ENCODE results near the gene PIK3R4.
A peak's percentile ranks its signal among the peaks of the same experiment; 100 is the strongest.

PIK3R4 gene

DNA sequence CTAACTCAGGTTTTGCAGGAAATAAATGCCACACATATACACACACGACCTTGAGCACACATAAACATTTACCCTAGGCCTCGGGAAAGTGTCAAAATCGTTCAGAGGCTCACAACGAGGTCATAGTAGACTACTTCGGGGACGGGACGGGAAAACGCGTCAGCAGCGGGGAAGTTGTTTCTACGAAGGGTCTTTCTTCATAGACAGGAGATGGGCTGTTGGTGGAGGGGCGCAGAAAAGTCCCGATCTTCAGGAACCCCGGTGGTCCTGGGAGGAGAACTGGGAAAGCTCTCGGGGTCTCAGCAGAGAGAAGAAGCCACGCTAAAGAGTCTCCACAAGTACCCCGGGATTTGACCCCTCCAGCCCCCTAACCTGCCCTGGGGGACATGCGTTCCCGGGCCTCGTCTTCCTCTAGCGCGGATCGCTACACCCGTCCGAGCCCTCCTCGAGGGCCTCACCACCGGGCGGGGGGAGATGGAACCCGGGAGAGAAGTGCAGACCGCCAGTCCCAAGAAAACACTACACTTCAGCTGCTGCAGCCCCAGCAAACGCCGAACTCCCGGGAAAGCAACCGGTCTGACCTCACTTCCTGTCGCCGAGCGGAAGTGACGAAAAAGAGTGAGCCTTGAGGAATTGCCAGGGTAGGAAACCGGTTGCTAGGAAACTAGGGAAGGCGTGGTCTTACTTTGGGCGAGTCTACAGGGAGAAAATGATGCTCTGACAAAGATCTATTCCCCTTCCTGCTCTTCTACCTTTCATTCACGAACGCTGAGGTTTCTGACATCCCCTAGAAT, at the start of gene PIK3R4:
Gene PIK3R4 (minus strand): TSS at position 584 of the 794 bp plus-strand sequence. CDS start 1,611 bp downstream, outside the sequence.
- DNase-seq (ENCODE audit: low read depth, low spot score) = peak; percentile 99

DNA sequence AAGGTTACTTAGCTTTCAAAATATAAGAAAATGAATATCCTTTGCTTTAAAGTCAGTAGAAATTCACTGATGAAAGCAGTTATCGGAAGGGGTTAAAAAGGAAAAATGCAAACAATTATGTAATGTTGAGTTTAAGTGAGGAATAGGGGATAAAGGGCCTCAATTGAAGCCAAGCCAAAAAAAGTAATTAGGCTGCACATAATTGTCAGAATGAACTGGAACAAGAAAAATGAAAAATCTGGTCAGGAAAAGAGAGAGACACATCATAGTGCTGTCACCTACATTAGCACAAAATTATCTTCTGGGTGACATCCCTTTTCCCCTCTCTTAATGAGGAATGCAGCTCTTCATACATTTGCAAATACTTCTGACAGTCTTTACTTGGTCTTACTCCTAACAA, 48.8 kb upstream of the PIK3R4 start:
- DNase-seq (ENCODE audit: low read depth, low spot score) = no peak

- DNase-seq (ENCODE audit: low read depth, low spot score) = no peak
Observed at GRCh38 chr3:130792246-130792645, 45.6 kb upstream of the PIK3R4 start.

GRCh38 chr3:130789782-130790322, 43.2 kb upstream of the PIK3R4 start:
- peak; percentile 5 for DNase-seq (ENCODE audit: low read depth, low spot score)

DNA sequence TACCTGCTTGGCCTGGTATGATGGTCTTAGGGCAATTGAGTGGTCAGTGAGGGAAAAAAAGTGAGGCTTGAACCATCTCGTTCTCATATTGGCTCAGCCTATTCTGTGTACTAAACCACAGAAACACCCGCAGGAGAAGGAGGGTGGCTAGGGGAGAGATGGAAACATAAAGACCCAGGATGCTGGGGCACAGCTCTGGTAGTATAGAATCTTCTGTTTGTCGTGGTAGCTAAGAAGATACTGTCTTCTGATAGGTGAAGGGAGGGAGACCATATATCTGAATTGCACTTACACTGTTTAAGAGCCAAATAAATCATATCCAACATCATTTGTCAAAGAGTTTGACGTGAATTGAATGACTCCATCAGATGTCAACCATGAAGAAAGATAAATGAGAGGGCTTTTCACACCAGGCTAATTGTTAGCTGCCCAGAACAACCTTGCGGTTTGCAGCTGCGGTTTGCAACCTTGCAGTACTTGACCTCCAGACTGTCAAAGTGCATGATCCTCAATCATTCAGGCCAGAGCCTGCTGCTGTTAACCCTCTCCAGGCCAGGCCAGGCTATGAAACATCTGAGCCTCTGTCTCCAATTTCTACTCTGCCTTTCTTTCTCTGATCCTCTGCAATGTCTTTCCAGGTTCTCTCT, 40.9 kb upstream of the PIK3R4 start:
- no peak for DNase-seq (ENCODE audit: low read depth, low spot score)

DNA sequence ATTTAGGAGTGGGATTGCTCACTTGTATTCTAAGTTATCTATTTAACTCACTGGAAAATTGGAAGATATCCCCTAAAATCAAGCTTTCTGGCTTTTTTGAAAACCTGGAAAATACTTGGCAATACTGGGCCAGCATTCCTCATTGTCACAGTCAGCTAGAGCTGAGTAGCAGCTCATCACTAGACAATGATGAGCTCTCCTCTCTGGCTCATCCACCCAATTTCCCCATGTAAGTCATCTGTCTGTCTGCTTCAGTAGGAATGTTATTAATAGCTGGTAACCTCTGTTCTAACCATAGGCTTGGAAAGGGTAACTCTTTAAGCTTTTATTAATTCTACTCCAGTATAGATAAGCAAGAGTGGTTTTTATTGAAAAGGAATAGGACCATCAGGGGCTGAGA, 39.7 kb upstream of the PIK3R4 start:
- DNase-seq (ENCODE audit: low read depth, low spot score) = no peak

- DNase-seq (ENCODE audit: low read depth, low spot score) = no peak
Observed at GRCh38 chr3:130783629-130784028, 37.0 kb upstream of the PIK3R4 start.

- no peak for DNase-seq (ENCODE audit: low read depth, low spot score)
Observed at GRCh38 chr3:130779486-130779885, 32.9 kb upstream of the PIK3R4 start.

DNA sequence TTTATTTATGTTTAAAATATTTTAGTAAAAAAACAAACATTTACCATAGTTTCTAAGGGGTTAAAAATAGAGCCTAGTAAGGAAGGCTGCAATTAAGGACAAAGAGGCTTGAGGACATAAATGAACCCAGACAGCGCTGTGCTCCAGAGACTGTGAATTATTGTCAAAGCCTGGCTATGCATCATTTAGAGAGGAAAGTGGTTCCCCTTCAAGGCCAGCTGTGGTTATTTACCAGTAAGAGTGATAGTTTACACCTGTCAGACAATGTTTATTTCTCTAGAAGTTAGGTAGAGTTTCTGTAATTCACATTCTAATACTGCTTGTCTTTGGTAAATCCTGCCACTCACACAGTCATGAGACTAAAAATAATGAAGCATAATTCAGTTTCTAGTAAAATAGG, 32.4 kb upstream of the PIK3R4 start:
- DNase-seq (ENCODE audit: low read depth, low spot score) = no peak

GRCh38 chr3:130773366-130773765, 26.7 kb upstream of the PIK3R4 start:
- no peak for DNase-seq (ENCODE audit: low read depth, low spot score)

- no peak for DNase-seq (ENCODE audit: low read depth, low spot score)
Observed at GRCh38 chr3:130772129-130772528, 25.5 kb upstream of the PIK3R4 start.

DNA sequence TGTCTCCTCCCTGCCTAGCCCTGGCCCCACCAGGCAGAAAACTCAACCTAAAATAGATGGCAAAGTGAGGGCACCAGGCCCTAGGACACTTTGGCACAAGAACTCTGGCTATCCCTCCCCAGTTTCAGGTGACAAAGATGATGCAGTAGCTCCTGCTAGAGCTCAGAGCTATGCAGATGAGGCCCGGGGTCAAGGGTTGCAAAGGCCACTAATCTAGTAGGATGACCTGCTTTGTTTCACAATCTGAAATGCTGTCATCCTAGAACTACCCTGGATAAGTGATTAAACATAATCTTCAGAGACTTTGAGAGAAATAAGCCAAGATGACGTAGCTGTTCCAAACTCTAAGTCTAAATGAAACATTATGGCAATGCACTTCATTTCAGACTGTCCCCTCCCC, 24.0 kb upstream of the PIK3R4 start:
- no peak for DNase-seq (ENCODE audit: low read depth, low spot score)

DNA sequence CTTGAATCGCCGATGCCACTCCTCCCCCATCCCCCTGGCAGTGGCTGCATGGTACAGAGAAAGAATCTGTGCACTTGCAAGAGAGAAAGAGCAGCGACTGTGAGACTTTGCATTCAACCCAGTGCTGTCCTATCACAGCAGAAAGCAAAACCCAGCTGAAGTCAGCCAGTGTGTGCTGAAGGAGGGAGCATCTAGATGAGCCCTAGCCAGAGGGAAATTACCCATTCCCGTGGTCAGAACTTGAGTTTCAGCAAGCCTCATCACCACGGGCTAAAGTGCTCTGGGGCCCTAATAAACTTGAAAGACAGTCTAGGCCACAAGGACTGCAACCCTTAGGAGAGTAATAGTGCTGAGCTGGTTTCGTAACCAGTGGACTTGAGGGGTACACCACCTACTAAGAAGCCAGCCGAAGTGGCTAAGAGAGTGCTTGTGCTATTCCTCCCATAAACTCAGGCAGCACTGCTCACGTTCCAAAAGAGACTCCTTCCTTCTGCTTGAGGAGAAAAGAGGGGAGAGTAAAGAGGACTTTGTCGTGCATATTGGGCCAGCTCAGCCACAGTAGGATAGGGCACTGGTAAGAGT, 15.2 kb upstream of the PIK3R4 start:
- no peak for DNase-seq (ENCODE audit: low read depth, low spot score)

DNA sequence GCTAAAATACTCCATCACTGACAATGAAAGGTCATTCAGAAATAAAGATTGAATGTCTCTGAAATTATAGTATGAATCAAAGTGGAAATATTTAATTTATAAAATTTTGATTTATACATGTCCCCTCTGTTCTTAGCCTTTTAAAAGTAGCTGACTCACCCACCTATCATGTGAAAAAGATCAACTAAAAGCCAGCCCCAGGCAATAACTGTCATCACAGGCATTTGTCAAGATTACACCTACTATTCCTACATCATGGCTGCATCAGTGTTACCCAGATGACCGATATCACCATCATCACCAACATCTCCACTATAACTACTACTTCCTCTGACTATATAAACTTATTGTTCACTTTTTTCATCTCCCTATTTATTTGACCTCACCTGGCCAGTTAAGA, 14.3 kb upstream of the PIK3R4 start:
- no peak for DNase-seq (ENCODE audit: low read depth, low spot score)

DNA sequence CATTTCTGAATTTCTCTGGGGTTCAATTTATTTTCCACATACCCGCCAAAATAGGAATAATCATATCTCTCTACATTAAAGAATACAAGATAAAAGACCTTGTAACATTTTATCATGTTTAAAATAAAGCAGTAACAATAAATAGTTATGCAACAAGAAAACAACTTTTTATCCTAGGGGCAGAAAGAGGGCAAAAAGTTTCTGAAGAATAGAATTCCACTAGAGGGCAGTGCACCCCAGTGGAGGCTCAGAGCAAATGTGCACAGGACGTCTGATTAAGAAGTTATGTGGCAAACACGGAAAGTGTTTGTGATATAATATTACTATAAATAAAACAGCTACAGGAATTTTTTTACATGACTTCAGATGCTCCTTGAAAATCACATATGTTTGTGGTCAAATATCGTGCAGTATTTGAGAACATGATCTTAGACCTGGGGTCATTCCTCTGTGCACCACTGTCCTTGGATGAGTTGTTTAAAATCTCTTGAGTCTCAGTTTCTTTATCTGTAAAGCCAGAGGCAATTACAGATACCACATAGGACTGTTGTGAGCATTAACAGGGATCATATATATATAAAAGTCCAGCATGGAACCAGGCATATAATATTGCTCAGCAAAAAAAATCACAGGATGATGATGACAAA, 13.2 kb upstream of the PIK3R4 start:
- DNase-seq (ENCODE audit: low read depth, low spot score) = peak; percentile 50

DNA sequence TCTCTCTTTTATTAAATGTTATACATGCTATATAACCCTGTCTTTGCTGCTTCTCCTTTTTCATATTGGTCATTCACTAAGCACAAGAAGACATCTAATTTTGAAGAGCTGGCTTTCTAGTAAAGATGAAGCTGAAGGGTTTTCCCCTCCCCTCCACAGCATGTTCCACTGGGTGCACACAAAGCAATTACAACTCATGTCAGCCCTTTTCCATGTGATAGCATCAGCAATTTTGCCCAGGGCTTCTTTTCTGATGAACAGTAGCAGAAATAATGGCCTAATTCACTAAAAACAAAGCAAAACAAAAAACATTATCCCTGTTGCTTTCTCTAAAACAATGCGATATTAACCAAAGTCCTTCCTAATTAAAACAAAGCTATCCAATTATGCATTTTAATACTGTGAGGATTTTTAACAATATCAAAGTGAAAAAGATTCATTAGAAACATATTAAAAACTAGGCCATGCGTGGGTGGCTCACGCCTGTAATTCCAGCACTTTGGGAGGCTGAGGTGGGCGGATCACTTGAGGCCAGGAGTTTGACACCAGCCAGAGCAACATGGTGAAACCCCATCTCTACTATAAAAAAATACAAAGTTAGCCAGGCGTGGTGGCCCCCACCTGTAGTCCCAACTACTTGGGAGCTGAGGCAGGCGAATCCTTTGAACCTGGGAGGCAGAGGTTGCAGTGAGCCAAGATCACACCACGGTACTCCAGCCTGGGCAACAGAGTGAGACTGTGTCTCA, 12.2 kb upstream of the PIK3R4 start:
- no peak for DNase-seq (ENCODE audit: low read depth, low spot score)

DNA sequence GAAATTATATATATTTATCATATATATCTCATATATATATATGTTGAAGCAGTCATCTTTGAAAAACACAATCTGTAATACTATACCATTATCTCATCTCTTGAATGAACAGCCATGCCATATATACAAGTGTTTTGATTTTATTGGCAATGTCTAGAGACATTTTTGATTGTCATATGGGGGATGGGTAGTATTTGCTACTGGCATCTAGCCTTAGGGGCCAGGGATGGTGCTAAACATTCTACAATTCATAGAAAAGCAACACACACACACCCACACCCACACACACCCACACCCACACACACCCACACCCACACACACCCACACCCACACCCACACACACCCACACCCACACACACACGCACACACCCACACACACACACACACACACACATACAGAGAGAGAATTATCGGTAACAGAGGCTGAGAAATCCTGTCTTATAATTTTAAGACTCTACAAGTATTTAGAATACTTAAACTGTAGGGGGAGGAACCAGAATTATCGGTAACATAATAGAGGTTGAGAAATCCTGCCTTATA, 11.1 kb upstream of the PIK3R4 start:
- DNase-seq (ENCODE audit: low read depth, low spot score) = no peak

GRCh38 chr3:130755666-130756065, 9.0 kb upstream of the PIK3R4 start:
- no peak for DNase-seq (ENCODE audit: low read depth, low spot score)

DNA sequence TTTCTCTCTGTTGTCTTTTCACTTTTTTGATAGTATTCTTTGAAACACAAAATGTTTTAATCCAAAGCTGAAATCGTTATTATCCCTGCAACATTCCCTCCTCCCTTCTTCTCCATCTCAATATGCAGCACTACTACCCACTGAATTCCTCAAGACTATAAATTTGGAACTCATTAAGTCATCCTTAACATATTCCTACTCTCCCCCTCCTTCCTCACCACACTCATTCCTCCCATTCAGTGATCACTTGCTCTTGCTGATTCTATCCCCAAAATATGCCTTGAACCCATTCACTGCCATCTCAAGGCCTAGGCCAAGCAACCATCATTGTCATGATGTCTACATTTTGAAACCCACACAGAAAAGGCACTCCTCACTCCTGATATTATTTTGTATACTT, 2.4 kb upstream of the PIK3R4 start:
- no peak for DNase-seq (ENCODE audit: low read depth, low spot score)

DNA sequence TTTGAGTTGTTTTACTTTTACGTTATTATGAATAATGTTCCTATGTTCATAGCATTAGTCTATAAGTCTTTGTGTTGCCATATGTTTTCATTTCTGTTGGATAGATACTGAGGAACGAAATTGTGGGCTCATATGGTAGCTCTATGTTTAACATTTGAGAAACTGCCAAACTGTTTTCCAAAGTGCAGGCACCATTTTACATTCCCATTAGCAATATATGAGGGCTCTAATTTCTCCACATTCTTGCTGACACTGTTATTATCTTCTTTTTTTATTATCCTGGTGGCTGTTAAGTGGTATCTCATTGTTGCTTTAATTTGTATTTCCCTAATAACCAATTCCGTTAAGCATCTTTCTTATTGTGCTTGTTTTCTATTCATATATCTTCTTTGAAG, 1.8 kb upstream of the PIK3R4 start:
- no peak for DNase-seq (ENCODE audit: low read depth, low spot score)

- DNase-seq (ENCODE audit: low read depth, low spot score) = no peak
Observed at GRCh38 chr3:130743354-130743753, 3.3 kb downstream of the PIK3R4 start.

All from ELF-1 (cell line).